Activated naive CD4-positive, alpha-beta T cell treated with anti-CD3 and anti-CD28 coated beads for 36 hours (primary cell): ENCODE results near the gene ASNSD1. TPM values are rescaled to one million over a fixed set of nuclear protein-coding genes. Genes with fewer than 3 reads are reported as not detected.
"Not testable (repeated sequence)": the region's sequence is repeated elsewhere in the genome, so short reads cannot be mapped to it uniquely, and the experiment has no call there.

Experiments used
- CTCF ChIA-PET: fragments of 350-600 bp; sonication (Branson Sonifier 250); formaldehyde crosslinking; loops from one replicate; lab custom pipeline; 2021; ENCODE audit warnings: antibody characterized with exemption; lab: Charles Lee
- DNase-seq: peaks from one replicate; pipeline ENCODE4 v3.0.0-alpha.2; 2020
- H3K27ac Mint-ChIP-seq: one replicate; pipeline ENCODE4 v1.8.0; 2021; ENCODE audit warnings: mild to moderate bottlenecking, mixed read lengths
- H3K27me3 Mint-ChIP-seq: one replicate; pipeline ENCODE4 v1.8.0; 2021; ENCODE audit warnings: low read depth, mixed read lengths
- H3K36me3 Mint-ChIP-seq: one replicate; pipeline ENCODE4 v1.8.0; 2021; ENCODE audit warnings: low read depth, mixed read lengths
- H3K4me1 Mint-ChIP-seq: one replicate; pipeline ENCODE4 v1.8.0; 2021; ENCODE audit warnings: low read depth, mixed read lengths
- H3K4me3 Mint-ChIP-seq: one replicate; pipeline ENCODE4 v1.8.0; 2021; ENCODE audit warnings: mild to moderate bottlenecking, moderate library complexity, mixed read lengths
- H3K9me3 Mint-ChIP-seq: one replicate; pipeline ENCODE4 v1.8.0; 2021; ENCODE audit warnings: mixed read lengths
- intact Hi-C: fragments of 100-400 bp; cut with micrococcal nuclease; formaldehyde crosslinking; loops from one replicate; pipeline ENCODE4 v1.15.1; 2023
- total RNA-seq, 2 experiments: library from RNA; stranded (reverse); gene quantifications; one replicate each; pipeline ENCODE4 v1.2.3, GENCODE V29; 2021

The ASNSD1 gene
- total RNA-seq, 2 experiments from 2014 or later: 35.4 to 38.2 TPM

DNA sequence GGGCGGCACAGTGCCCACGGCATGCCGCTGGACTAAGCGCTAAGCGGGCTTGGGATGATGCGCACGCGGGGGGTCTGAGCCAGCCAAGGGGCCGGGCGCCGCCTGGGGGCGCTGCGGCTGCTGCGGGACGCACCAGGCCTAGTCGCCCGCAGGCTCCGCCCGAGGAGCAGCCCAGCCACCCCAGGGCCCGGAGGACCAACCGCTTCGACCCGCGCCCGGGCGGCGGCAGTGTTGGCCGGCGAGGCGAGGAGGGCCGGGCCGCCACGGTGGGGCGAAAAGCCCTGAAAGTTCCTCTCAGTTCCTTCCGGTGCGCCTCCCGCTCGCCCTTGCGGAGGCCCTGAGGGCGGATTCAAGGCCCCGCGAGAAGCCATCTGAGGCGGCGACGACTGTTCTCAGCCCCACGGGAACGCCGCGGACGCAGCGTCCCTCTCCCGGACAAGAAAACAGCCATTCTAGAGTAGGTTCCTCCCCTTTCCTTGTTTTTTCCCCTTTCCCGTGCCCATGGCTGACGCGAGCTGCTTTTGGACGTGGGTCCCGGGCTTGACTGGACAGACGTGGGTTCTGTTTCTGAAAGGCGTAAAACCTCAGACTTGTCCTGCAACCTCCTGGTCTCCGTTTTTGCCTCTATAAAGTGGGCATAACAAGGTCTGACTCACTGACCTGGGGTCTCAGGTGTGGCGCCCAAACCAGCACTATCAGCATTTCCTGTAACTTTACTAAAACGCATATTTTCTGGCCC, 13.3 kb downstream of the ASNSD1 start, which contains the start of gene ANKAR:
Gene ANKAR (plus strand): TSS at position 297 of the 739 bp plus-strand sequence. CDS start 1,821 bp downstream, outside the sequence.
- DNase-seq: peak; percentile 78
- Mint-ChIP-seq H3K4me1 (peaks cover 35% of the 10 kb centered on the region), H3K27ac (peak within 1 kb of the TSS; percentile 94), H3K36me3 (peaks cover 38% of the 10 kb centered on the region), H3K9me3 (peaks cover 16% of the 10 kb centered on the region), H3K4me3 (peak within 1 kb of the TSS; percentile 89), H3K27me3 (no peaks in the 10 kb centered on the region)
- CTCF ChIA-PET: interaction anchor here (0.7 to 6.1 kb wide), 13 partner anchors 9 to 94 kb away, joined by 3 to 87 read pairs (median 5); partner anchors contain the start of genes ASNSD1, OSGEPL1 and SLC40A1
- intact Hi-C loops: loop anchor here (1.0 kb wide), 5 partner anchors 13 to 233 kb away; partner anchors contain the start of genes ASNSD1, ORMDL1, PMS1 and WDR75

DNA sequence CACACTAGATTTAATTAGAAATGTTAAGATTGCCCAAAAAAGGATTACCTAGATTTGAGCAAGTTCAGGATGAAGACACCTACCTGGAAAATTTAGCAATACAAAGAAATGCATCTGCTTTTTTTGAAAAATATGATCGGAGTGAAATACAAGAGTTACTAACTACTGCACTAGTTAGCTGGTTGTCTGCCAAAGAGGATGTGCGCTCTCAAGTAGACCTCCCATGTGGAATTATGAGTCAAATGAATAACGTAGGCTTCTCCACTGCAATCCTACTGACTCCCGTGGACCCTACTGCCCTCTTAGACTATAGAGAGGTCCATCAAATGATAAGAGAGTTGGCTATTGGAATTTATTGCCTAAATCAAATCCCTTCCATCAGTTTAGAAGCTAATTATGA, 15.2 kb downstream of the ASNSD1 start:
- H3K27ac Mint-ChIP-seq: no peak overlapping the region
- no peaks in the 10 kb centered on the region for H3K27me3 Mint-ChIP-seq
- CTCF ChIA-PET: interaction anchor here (0.7 to 6.1 kb wide), 4 partner anchors 15 to 966 kb away, joined by 3 to 87 read pairs (median 26); partner anchors contain the start of gene ASNSD1
- H3K36me3 Mint-ChIP-seq: peaks cover 40% of the 10 kb centered on the region
- H3K4me3 Mint-ChIP-seq: no peak overlapping the region
- peaks cover 51% of the 10 kb centered on the region for H3K4me1 Mint-ChIP-seq
- intact Hi-C loops: no loop called here
- peaks cover 16% of the 10 kb centered on the region for H3K9me3 Mint-ChIP-seq
- DNase-seq: no peak

DNA sequence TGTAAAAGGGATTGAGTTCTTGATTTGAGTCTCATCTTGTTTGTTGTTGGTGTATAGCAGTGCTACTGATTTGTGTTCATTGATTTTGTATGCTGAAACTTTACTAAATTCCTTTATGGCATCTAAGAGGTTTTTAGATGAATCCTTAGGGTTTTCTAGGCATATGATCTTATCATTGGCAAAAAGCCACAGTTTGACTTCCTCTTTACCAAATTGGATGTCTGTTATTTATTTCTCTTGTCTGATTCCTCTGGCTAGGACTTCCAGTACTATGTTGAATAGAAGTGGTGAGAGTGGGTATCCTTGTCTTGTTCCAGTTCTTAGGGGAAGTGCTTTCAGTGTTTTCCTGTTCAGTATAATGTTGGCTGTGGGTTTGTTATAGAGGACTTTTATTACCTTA, 18.0 kb downstream of the ASNSD1 start:
- Mint-ChIP-seq H3K4me3 (no peak overlapping the region), H3K27me3 (no peaks in the 10 kb centered on the region), H3K27ac (no peak overlapping the region), H3K4me1 (peaks cover 50% of the 10 kb centered on the region), H3K36me3 (peaks cover 32% of the 10 kb centered on the region), H3K9me3 (peaks cover 16% of the 10 kb centered on the region)
- intact Hi-C loops: no loop called here
- no peak for DNase-seq
- CTCF ChIA-PET: no interaction called here

DNA sequence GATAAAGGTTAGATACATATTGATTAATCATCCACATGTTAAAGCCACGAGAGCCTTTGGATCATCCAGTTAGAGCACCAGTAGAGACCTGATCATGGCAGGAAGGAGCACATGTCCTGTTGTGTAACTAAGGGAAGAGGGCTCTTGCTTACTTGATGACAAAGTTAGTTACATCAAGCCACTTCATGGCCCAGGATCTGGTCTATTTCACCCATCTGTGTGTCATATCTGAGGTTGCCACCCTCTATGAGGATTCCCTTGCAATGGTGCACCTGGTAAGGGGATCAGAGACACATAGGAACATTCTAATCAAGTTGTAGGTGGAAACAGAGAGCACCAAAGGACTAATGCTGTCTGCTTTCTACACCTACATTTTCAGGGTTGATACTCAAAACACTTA, 19.9 kb downstream of the ASNSD1 start:
- Mint-ChIP-seq H3K27me3 (no peaks in the 10 kb centered on the region), H3K4me3 (no peak overlapping the region), H3K4me1 (peaks cover 47% of the 10 kb centered on the region), H3K36me3 (peaks cover 23% of the 10 kb centered on the region), H3K27ac (no peak overlapping the region), H3K9me3 (peaks cover 16% of the 10 kb centered on the region)
- CTCF ChIA-PET: interaction anchor here (1.0 to 1.2 kb wide), 3 partner anchors 9 to 20 kb away, joined by 4 to 5 read pairs (median 5); no protein-coding TSS in a partner anchor
- no peak for DNase-seq
- intact Hi-C loops: no loop called here

DNA sequence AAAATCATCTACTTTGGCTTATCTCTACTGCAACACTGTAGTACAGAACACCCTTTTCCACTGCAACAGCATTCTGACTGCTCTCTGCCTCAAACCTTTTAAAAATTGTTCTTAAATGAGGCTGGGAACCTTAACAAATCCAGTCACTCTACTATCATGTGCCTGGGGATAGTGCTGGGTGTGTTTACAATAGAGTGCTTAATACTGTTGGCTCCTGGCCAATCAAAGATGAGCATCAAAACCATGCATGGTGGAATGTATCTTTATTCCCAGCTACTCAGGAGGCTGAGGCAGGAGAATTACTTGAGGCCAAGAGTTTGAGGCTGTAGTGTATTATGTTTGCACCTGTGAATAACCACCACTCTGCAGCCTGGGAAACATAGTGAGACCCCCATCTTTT, 20.6 kb downstream of the ASNSD1 start:
- Mint-ChIP-seq H3K27ac (no peak overlapping the region), H3K4me1 (peaks cover 47% of the 10 kb centered on the region), H3K27me3 (no peaks in the 10 kb centered on the region), H3K4me3 (no peak overlapping the region), H3K36me3 (peaks cover 23% of the 10 kb centered on the region), H3K9me3 (peaks cover 16% of the 10 kb centered on the region)
- CTCF ChIA-PET: interaction anchor here (1.0 kb wide), 1 partner anchor 9 kb away, joined by 5 read pairs; no protein-coding TSS in a partner anchor
- intact Hi-C loops: no loop called here
- DNase-seq: no peak

DNA sequence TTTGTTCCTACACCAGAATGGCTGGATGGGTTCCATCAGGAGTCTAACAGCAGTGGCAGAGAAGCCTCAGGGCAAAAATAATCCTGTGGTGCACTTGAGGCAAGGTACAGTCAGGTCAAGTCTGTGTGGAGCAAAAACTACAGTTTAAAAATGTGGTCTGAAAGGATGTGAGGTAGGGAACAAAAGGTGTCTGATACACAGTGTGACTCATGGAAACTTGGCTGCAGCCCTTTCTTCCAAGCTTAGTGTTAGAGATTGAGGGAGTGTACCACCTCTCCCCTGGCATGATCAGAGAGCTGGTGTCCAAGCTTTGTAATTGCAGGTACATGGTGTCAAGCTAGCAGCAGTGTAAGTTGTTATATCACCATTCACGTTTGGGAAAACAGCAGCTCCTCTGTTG, 22.1 kb downstream of the ASNSD1 start:
- no peak overlapping the region for H3K4me3 Mint-ChIP-seq
- H3K27me3 Mint-ChIP-seq: no peaks in the 10 kb centered on the region
- peaks cover 8% of the 10 kb centered on the region for H3K9me3 Mint-ChIP-seq
- peaks cover 43% of the 10 kb centered on the region for H3K4me1 Mint-ChIP-seq
- peaks cover 12% of the 10 kb centered on the region for H3K36me3 Mint-ChIP-seq
- DNase-seq: peak; percentile 44
- H3K27ac Mint-ChIP-seq: no peak overlapping the region
- intact Hi-C loops: no loop called here
- CTCF ChIA-PET: interaction anchor here (2.8 to 3.0 kb wide), 3 partner anchors 9 to 24 kb away, joined by 16 to 27 read pairs (median 25); partner anchors contain the start of genes ANKAR and ASNSD1

DNA sequence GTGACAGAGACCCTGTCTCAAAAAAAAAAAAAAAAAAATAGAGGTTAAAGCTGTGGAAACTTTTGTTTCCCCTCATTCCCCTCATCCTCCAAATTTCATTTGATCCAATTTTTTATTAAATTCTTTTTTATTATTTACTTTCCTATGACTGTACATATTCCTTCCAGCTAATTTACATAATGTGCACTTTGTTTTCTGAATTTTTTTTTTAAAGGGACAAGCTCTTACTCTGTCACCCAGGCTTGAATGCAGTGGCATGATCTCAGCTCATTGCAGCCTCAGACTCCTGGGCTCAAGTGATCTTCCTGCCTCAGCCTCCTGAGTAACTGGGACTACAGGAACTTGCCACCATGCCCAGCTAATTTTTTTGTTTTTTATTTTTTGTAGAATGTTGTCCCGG, 23.6 kb downstream of the ASNSD1 start:
- intact Hi-C loops: no loop called here
- Mint-ChIP-seq H3K27ac (no peak overlapping the region), H3K27me3 (no peaks in the 10 kb centered on the region), H3K4me3 (no peak overlapping the region), H3K9me3 (no peaks in the 10 kb centered on the region), H3K4me1 (peaks cover 35% of the 10 kb centered on the region), H3K36me3 (peaks cover 4% of the 10 kb centered on the region)
- DNase-seq: no peak
- CTCF ChIA-PET: interaction anchor here (0.7 to 3.0 kb wide), 6 partner anchors 8 to 249 kb away, joined by 3 to 27 read pairs (median 10); partner anchors contain the start of genes ANKAR and ASNSD1

DNA sequence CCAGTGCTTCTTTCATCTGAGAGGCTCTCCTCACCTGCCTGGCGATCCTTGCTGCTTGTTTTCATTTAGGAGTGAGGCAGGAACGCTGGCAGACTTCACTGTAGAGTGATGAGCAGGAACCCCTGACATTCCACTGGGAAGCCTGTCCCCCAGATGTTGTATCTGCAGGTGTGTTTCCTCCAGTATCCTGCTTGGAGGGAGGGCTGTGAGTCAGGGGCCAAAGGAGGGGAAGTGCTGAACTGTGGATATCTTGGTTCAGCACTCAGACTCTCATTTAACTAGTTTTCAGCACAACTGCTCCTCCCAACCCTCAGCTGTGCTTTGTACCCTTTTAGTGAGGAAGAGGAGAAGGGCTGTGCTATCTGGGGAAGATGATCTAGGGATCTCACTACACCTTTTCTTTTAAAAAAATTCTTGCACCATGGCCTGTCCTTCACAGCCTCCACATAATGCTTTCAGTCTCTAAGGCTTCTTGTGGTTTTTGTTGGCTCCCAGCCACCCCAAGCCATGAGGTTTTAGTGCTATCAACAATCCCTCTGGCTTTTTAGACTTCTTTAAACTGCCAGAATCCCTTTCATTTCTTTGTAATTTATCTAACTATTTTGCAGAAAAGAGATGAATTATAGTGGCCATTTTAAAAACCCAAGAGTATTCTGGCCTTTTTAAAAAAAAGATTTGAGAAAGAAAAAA, 24.4 kb downstream of the ASNSD1 start:
- no peak for DNase-seq
- Mint-ChIP-seq H3K4me3 (no peak overlapping the region), H3K36me3 (peaks cover 4% of the 10 kb centered on the region), H3K27ac (no peak overlapping the region), H3K27me3 (no peaks in the 10 kb centered on the region), H3K4me1 (peaks cover 27% of the 10 kb centered on the region), H3K9me3 (no peaks in the 10 kb centered on the region)
- intact Hi-C loops: no loop called here
- CTCF ChIA-PET: interaction anchor here (0.9 to 2.8 kb wide), 3 partner anchors 13 to 26 kb away, joined by 3 to 27 read pairs (median 4); partner anchors contain the start of gene ASNSD1

DNA sequence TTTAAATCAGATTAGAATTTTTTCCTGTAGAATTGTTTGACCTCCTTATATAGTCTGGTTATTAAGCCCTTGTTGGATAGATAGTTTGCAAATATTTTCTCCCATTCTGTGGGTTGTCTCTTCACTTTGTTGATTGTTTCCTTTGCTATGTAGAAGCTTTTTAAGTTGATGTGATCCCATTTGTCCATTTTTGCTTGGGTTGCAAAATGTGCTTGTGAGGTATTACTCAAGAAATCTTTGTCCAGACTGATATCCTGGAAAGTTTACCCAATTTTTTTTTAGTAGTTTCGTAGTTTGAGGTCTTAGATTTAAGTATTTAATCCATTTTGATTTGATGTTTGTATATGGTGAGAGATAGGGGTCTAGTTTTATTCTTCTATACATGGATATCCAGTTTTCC, 26.5 kb downstream of the ASNSD1 start:
- H3K9me3 Mint-ChIP-seq, H3K36me3 Mint-ChIP-seq, intact Hi-C loops, DNase-seq, H3K4me3 Mint-ChIP-seq, H3K27ac Mint-ChIP-seq, H3K27me3 Mint-ChIP-seq: not testable (repeated sequence)
- CTCF ChIA-PET: interaction anchor here (1.0 kb wide), 1 partner anchor 14 kb away, joined by 4 read pairs; no protein-coding TSS in a partner anchor
- peaks cover 20% of the 10 kb centered on the region for H3K4me1 Mint-ChIP-seq

DNA sequence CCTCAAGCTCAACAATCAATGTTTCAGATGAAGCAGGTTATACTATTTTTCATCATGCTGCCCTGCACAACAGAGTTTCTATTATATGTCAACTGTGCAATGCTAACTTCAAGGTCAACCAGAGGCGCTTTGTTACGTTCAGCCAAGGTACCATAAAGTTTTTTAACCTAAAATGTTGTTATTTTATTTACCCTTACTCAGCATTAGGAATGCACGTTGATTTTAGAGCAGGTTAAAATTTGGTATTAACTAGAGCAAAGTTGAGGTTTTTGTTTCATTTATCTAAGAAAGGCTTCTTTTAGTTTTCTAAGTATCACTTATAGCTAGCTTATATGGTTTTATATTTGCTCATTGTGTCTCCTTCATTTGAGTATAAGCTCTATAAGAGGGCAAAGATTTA, 35.0 kb downstream of the ASNSD1 start:
- H3K27me3 Mint-ChIP-seq: no peaks in the 10 kb centered on the region
- DNase-seq: no peak
- H3K9me3 Mint-ChIP-seq: no peaks in the 10 kb centered on the region
- no peak overlapping the region for H3K27ac Mint-ChIP-seq
- no peaks in the 10 kb centered on the region for H3K4me1 Mint-ChIP-seq
- CTCF ChIA-PET: interaction anchor here (0.7 to 7.0 kb wide), 9 partner anchors 9 to 657 kb away, joined by 3 to 83 read pairs (median 4); partner anchors contain the start of genes ANKAR, ASNSD1 and OSGEPL1
- no peak overlapping the region for H3K4me3 Mint-ChIP-seq
- H3K36me3 Mint-ChIP-seq: no peaks in the 10 kb centered on the region
- intact Hi-C loops: loop anchor here (5.0 kb wide), 1 partner anchor 229 kb away; no protein-coding TSS in a partner anchor

DNA sequence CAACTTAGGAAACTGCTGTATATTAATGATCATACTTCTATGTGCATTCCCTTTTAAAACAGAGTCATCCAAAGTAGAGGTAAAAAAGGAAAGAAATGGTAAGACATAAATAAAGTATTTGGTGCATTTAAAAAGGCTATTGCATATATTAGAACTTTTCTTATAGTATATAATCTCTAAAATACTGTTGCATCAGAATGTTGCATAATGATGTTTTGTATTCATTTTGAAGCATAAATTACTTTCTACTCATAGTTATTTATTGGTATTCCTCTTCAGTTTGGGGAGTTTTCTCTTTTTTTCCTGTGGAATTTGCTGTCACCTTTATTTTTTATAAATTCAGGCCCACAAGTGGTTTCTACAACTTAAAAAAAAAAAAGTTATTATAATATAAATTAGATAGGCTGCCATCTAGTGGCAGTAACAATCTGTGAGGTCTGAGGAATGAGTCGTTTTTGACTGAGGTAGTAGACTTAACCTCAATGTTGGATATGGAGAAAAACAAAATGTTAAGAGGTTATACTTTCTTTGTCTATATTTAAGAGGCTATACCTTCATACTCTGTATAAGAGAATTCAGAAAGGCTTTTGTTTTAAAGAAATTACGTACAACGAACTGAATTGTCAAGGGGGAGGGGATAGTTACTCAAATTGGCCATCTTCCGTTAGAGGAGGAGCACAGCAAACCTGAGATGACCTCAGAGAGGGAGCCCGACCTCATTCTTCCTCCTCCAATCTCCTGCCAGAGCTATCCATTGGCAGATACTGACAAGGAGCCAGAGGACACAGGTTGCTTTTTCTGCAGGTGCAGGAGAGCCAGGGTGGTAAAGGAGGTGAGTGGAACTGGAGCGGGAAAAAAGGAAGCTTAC, 37.0 kb downstream of the ASNSD1 start:
- intact Hi-C loops: loop anchor here (1.0 to 5.0 kb wide), 4 partner anchors 24 to 372 kb away; partner anchors contain the start of genes ANKAR and ASNSD1
- H3K36me3 Mint-ChIP-seq: no peaks in the 10 kb centered on the region
- H3K27ac Mint-ChIP-seq: no peak overlapping the region
- DNase-seq: peak; percentile 59
- CTCF ChIA-PET: interaction anchor here (0.6 to 5.3 kb wide), 11 partner anchors 10 to 1151 kb away, joined by 3 to 73 read pairs (median 5); partner anchors contain the start of genes ASNSD1 and OSGEPL1
- H3K4me3 Mint-ChIP-seq: peak overlapping the region; percentile 25
- H3K4me1 Mint-ChIP-seq: no peaks in the 10 kb centered on the region
- no peaks in the 10 kb centered on the region for H3K9me3 Mint-ChIP-seq
- no peaks in the 10 kb centered on the region for H3K27me3 Mint-ChIP-seq
